Stomach (tissue), 9 donors: ENCODE data around the gene ERAL1. TPM values are rescaled to one million over a fixed set of nuclear protein-coding genes. Genes with fewer than 3 reads are reported as not detected.

Experiments used
- DNase-seq, 2 donors: peaks; one replicate each; pipeline versions ENCODE4 v3.0.0 to v3.0.0-alpha.2; 2013 to 2019
- H3K27ac ChIP-seq, 5 donors: fragments of 200-600 bp in 4 of 5; sonication (generic) in 4 of 5; one replicate each; pipeline ENCODE4 v1.5.1; 2013 to 2019; ENCODE audit warnings: mild to moderate bottlenecking in 1 of 5, moderate library complexity in 1 of 5
- H3K27me3 ChIP-seq, 3 donors: fragments of 200-600 bp; sonication (generic); one replicate each; pipeline ENCODE4 v1.5.1; 2017 to 2019; ENCODE audit warnings: mixed run types in 1 of 3
- H3K36me3 ChIP-seq, 4 donors: fragments of 200-600 bp; sonication (generic); 1 replicate in 3 of 4; 2 replicates in 1 of 4; pipeline ENCODE4 v1.5.1; 2016 to 2019
- H3K4me1 ChIP-seq, 4 donors: fragments of 200-600 bp; sonication (generic); one replicate each; pipeline ENCODE4 v1.5.1; 2016 to 2019
- H3K4me3 ChIP-seq, 4 donors: fragments of 200-600 bp; sonication (generic) in 3 of 4; one replicate each; pipeline ENCODE4 v1.5.1; 2016 to 2019; ENCODE audit warnings: mild to moderate bottlenecking in 1 of 4
- H3K9me3 ChIP-seq, 4 donors: fragments of 200-600 bp; sonication (generic); one replicate each; pipeline ENCODE4 v1.5.1; 2016 to 2019
- EP300 ChIP-seq: sonication (generic); formaldehyde crosslinking; IDR thresholded peaks from one replicate; pipeline ENCODE4 v1.6.1; 2017; ENCODE audit warnings: antibody characterized with exemption
- POLR2A ChIP-seq, 4 donors: fragments of 450-650 bp; IDR thresholded peaks; one replicate each; pipeline ENCODE4 v1.6.1; 2016; ENCODE audit warnings: antibody characterized with exemption in 4 of 4, control low read depth in 2 of 4, mild to moderate bottlenecking in 1 of 4, moderate library complexity in 1 of 4
- POLR2AphosphoS5 ChIP-seq, 3 donors: sonication (generic); formaldehyde crosslinking; IDR thresholded peaks; one replicate each; pipeline ENCODE4 v1.6.1; 2016; ENCODE audit warnings: antibody characterized with exemption in 3 of 3
- WGBS, 5 donors: extraction: QIAGEN DNeasy Blood & Tissue Kit in 3 of 5; methylation state at CpG; one replicate each; pipeline versions ENCODE4 v1.1.5 to v1.1.7; 2013 to 2018; 5-methylcytosine and 5-hydroxymethylcytosine counted together
- intact Hi-C: fragments of 100-400 bp; cut with DNase I; formaldehyde crosslinking; loops from one replicate; pipeline ENCODE4 v1.15.1; 2023; ENCODE audit warnings: low total_unique reads
- polyA plus RNA-seq, 3 donors: library from polyadenylated mRNA; stranded (reverse); fragments of 200-250 nt; gene quantifications; one replicate each; pipeline ENCODE4 v1.2.3, GENCODE V29; 2013
- total RNA-seq, 5 donors: library from RNA; depleted of rRNA; stranded (reverse); fragments of >200 nt; gene quantifications; one replicate each; pipeline versions ENCODE4 v1.1.0 to v1.2.3, GENCODE V29; 2014 to 2016
- TF ChIP-seq, protein P1 (sequence below), 7 experiments: fragments of 450-650 bp in 4 of 7; fragments of 200-600 bp in 3 of 7; sonication (generic) in 3 of 7; IDR thresholded peaks; one replicate each; pipeline ENCODE4 v1.5.1; 2016 to 2019; ENCODE audit warnings: antibody characterized with exemption in 7 of 7, control low read depth in 2 of 7, mild to moderate bottlenecking in 1 of 7
- donor health status: healthy with polysubstance abuse.
- donor health status: Bipolar disorder and iron deficiency.
- donor health status: healthy.

The ERAL1 gene
- total and polyA plus RNA-seq, 8 donors: 23.1 to 97.0 (median 46.5) TPM

DNA sequence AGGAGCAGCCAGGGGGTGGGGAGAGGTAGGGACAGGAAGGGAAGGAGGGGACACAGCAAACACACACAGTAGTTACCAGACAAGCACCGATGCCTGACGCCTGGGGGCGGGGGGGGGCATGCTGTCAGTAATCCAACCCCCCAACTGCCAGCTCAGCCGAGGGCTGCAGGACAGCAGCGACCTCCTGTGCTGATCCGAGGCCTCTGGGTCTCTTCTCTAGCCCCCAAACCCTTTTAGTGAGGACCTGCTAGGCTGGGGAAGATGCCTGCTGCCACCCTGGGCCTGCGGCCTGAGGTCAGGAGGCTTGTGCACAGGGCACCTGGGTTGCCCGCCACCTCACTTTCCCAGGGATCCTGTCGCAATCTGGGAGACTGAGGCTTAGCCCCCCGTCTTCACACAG lies 31.1 kb downstream of the ERAL1 start:
- TF ChIP-seq EP300: no peak
- no peak for TF ChIP-seq POLR2AphosphoS5 (IDR thresholded peaks at IDR 0.05)
- TF ChIP-seq POLR2A (IDR thresholded peaks at IDR 0.05): no peak
- TF ChIP-seq, protein P1, sequence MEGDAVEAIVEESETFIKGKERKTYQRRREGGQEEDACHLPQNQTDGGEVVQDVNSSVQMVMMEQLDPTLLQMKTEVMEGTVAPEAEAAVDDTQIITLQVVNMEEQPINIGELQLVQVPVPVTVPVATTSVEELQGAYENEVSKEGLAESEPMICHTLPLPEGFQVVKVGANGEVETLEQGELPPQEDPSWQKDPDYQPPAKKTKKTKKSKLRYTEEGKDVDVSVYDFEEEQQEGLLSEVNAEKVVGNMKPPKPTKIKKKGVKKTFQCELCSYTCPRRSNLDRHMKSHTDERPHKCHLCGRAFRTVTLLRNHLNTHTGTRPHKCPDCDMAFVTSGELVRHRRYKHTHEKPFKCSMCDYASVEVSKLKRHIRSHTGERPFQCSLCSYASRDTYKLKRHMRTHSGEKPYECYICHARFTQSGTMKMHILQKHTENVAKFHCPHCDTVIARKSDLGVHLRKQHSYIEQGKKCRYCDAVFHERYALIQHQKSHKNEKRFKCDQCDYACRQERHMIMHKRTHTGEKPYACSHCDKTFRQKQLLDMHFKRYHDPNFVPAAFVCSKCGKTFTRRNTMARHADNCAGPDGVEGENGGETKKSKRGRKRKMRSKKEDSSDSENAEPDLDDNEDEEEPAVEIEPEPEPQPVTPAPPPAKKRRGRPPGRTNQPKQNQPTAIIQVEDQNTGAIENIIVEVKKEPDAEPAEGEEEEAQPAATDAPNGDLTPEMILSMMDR (IDR thresholded peaks at IDR 0.05): no peak
- H3K36me3 ChIP-seq: peaks cover 40 to 81% (median 78%) of the 10 kb centered on the region in 4 donors
- H3K27me3 ChIP-seq: no peaks in the 10 kb centered on the region
- no peaks in the 10 kb centered on the region for H3K9me3 ChIP-seq
- peaks cover 0 to 16% (median 0%) of the 10 kb centered on the region in 4 donors for H3K4me1 ChIP-seq
- intact Hi-C loops: loop anchor here (10.0 kb wide), 1 partner anchor 121 kb away; no protein-coding TSS in a partner anchor
- H3K27ac ChIP-seq: no peak overlapping the region
- WGBS, 5 donors: 71 to 88% (median 85%) methylated on average over 5 to 10 of the region's 10 CpGs
- DNase-seq: no peak
- H3K4me3 ChIP-seq: no peak overlapping the region

DNA sequence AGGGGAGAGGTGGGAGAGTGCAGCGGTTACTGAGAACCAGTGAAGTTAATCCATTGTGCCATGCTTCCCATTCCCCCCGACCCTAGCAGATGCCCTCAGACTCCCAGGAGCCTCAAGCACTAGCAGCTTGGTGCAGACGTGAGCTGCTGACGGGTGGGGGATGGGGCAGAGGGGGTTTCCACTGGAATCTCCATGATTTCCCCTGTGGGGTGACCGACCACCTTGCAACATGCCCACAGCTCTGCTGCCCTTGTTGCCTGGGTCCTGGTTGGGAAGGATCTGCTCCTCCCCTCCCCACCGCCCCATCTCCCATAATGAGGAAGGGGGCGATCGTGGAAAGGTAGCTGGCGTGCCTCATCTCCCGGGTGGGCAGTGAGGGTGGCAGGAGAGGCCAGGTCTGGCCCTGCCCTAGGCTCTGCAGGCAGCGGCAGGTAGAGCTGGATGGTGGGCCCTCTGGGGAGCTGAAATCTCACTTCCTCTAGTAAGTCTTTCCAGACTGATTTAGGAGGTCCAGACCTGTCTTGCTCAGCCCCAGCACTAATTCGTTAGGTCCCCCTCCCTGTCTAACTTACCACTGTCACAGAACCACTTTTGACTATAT lies 33.2 kb downstream of the ERAL1 start:
- WGBS, 5 donors: 83 to 88% (median 87%) methylated on average over 12 of the region's 12 CpGs
- intact Hi-C loops: loop anchor here (10.0 kb wide), 1 partner anchor 123 kb away; no protein-coding TSS in a partner anchor
- H3K4me3 ChIP-seq: no peak overlapping the region
- DNase-seq: no peak
- TF ChIP-seq POLR2A (IDR thresholded peaks at IDR 0.05) (no peak), POLR2AphosphoS5 (IDR thresholded peaks at IDR 0.05) (no peak), EP300 (no peak)
- TF ChIP-seq, protein P1 (IDR thresholded peaks at IDR 0.05): no peak
- no peaks in the 10 kb centered on the region for H3K9me3 ChIP-seq
- peaks cover under 1 to 36% (median 12%) of the 10 kb centered on the region in 4 donors for H3K4me1 ChIP-seq
- no peaks in the 10 kb centered on the region for H3K27me3 ChIP-seq
- H3K27ac ChIP-seq: no peak overlapping the region
- peaks cover 20 to 72% (median 62%) of the 10 kb centered on the region in 4 donors for H3K36me3 ChIP-seq

DNA sequence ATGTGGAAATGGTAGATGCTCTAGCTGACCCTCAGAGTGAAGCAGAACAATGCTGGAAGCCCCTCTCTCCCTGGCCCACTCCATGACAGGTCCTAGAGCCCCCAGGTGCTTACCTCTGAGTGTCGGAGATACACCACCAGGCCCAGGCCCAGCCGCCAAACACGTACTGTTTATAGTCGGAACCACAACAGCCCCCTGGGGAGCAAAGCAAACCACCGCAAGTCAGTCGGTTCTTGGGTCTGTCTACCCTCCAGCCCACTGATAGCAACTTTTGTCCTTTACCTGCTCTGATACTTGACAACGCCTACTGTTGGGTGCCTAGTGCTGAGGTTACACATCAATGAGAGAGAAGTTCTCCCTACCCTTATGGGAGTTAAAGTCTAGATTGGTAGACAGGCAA lies 34.0 kb downstream of the ERAL1 start:
- no peaks in the 10 kb centered on the region for H3K27me3 ChIP-seq
- H3K4me3 ChIP-seq: no peak overlapping the region
- WGBS, 5 donors: 89 to 96% (median 90%) methylated on average over 7 of the region's 7 CpGs
- intact Hi-C loops: loop anchor here (10.0 kb wide), 1 partner anchor 124 kb away; no protein-coding TSS in a partner anchor
- peaks cover 5 to 45% (median 18%) of the 10 kb centered on the region in 4 donors for H3K4me1 ChIP-seq
- H3K9me3 ChIP-seq: no peaks in the 10 kb centered on the region
- no peak for DNase-seq
- no peak overlapping the region for H3K27ac ChIP-seq
- TF ChIP-seq POLR2A (IDR thresholded peaks at IDR 0.05): no peak
- TF ChIP-seq, protein P1 (IDR thresholded peaks at IDR 0.05): no peak
- no peak for TF ChIP-seq POLR2AphosphoS5 (IDR thresholded peaks at IDR 0.05)
- no peak for TF ChIP-seq EP300
- peaks cover 13 to 63% (median 53%) of the 10 kb centered on the region in 4 donors for H3K36me3 ChIP-seq

DNA sequence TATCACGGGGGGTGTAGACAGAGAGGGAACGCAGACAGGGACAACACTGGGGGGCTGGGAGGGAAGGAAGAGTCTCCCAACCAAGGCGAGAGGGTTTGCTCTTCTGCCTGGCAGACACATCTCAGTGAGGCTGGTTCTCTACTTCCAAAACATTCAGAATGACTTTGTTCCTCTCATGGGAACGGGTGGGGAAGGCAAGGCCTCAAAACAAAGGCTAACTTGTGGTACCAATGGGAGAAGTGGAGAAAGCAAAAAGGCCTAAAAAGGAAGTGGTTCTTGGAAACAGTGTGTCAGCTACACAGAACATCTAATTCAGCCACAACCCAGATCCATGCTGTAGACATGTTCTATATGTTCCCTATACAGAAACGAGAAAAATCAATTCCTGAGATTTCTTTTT lies 35.2 kb downstream of the ERAL1 start:
- Histone ChIP-seq H3K4me1 (peaks cover 5 to 55% (median 19%) of the 10 kb centered on the region in 4 donors), H3K27ac (peak overlapping the region in 1 of 5 donors; percentile 28), H3K4me3 (no peak overlapping the region), H3K36me3 (peaks cover 2 to 52% (median 42%) of the 10 kb centered on the region in 4 donors), H3K27me3 (no peaks in the 10 kb centered on the region), H3K9me3 (no peaks in the 10 kb centered on the region)
- WGBS, 5 donors: 68 to 80% (median 74%) methylated on average over 5 of the region's 5 CpGs
- DNase-seq: no peak
- intact Hi-C loops: loop anchor here (10.0 kb wide), 1 partner anchor 125 kb away; no protein-coding TSS in a partner anchor
- TF ChIP-seq POLR2A (IDR thresholded peaks at IDR 0.05) (no peak), EP300 (no peak), POLR2AphosphoS5 (IDR thresholded peaks at IDR 0.05) (no peak)
- TF ChIP-seq, protein P1 (IDR thresholded peaks at IDR 0.05): no peak
